ENCODE results near the gene NAGLU. TPM values are rescaled to one million over a fixed set of nuclear protein-coding genes. Genes with fewer than 3 reads are reported as not detected.
A peak's percentile ranks its signal among the peaks of the same experiment; 100 is the strongest.

Gene NAGLU
- total and polyA plus RNA-seq, 11 donors, result 8.4 to 22.0 (median 12.5) TPM

GRCh38 chr17:42547001-42547461 lies 11.0 kb downstream of the NAGLU start:
- peak overlapping the region in 3 of 12 donors; percentile 35 to 54 (median 37) for H3K27ac ChIP-seq
- peaks cover 0 to 30% (median 22%) of the 10 kb centered on the region in 9 donors for H3K36me3 ChIP-seq
- no peak overlapping the region for H3K4me3 ChIP-seq
- whole genome bisulfite sequencing, 4 donors, result 84 to 89% (median 85%) methylated on average over 21 to 23 of the region's 23 CpGs
- H3K9me3 ChIP-seq, result no peaks in the 10 kb centered on the region
- peaks cover 0 to 4% (median 0%) of the 10 kb centered on the region in 9 donors for H3K27me3 ChIP-seq
- TF ChIP-seq POLR2A (IDR thresholded peaks at IDR 0.05), result no peak
- TF ChIP-seq CTCF (IDR thresholded peaks at IDR 0.05), result no peak
- H3K4me1 ChIP-seq, result peaks cover 0 to 23% (median 11%) of the 10 kb centered on the region in 12 donors
- ATAC-seq (peak in 3 of 4 donors; percentile 5 to 17 (median 6)), DNase-seq (no peak)
- intact Hi-C loops (cut with DNase I), result no loop called here

GRCh38 chr17:42547698-42548069 lies 11.6 kb downstream of the NAGLU start:
- Histone ChIP-seq H3K4me1 (peaks cover 0 to 23% (median 11%) of the 10 kb centered on the region in 12 donors), H3K9me3 (no peaks in the 10 kb centered on the region), H3K27me3 (peaks cover 0 to 4% (median 0%) of the 10 kb centered on the region in 9 donors), H3K36me3 (peaks cover 0 to 27% (median 15%) of the 10 kb centered on the region in 9 donors), H3K4me3 (peak overlapping the region in 5 of 12 donors; percentile 12 to 45 (median 27)), H3K27ac (peak overlapping the region in 4 of 12 donors; percentile 21 to 54 (median 36))
- ATAC-seq, result peak; percentile 54 to 83 (median 73)
- WGBS, 4 donors, result 61 to 68% (median 64%) methylated on average over 9 to 14 of the region's 14 CpGs
- DNase-seq, result peak in 4 of 5 donors; percentile 35 to 81 (median 72)
- intact Hi-C loops (cut with DNase I), result no loop called here
- no peak for TF ChIP-seq CTCF (IDR thresholded peaks at IDR 0.05)
- TF ChIP-seq POLR2A (IDR thresholded peaks at IDR 0.05), result no peak

- Histone ChIP-seq H3K27ac (peak overlapping the region in 4 of 12 donors; percentile 21 to 54 (median 36)), H3K27me3 (peaks cover 0 to 4% (median 0%) of the 10 kb centered on the region in 9 donors), H3K4me1 (peaks cover 0 to 26% (median 13%) of the 10 kb centered on the region in 12 donors), H3K36me3 (peaks cover 0 to 22% (median 9%) of the 10 kb centered on the region in 9 donors), H3K9me3 (no peaks in the 10 kb centered on the region), H3K4me3 (peak overlapping the region in 10 of 12 donors; percentile 12 to 49 (median 28))
- TF ChIP-seq POLR2A (IDR thresholded peaks at IDR 0.05) (no peak), CTCF (IDR thresholded peaks at IDR 0.05) (peak in 8 of 12 donors; percentile 7 to 35 (median 16))
- intact Hi-C loops (cut with DNase I), result no loop called here
- DNase-seq (peak in 3 of 5 donors; percentile 45 to 78 (median 56)), ATAC-seq (peak; percentile 4 to 49 (median 28))
- WGBS, 4 donors, result 17 to 47% (median 29%) methylated on average over 61 to 74 of the region's 74 CpGs
These were observed 12.2 kb downstream of the NAGLU start for GRCh38 chr17:42548070-42548837.

Data from heart left ventricle (tissue), 16 donors.